Subcutaneous abdominal adipose tissue (tissue), 5 donors: Measurements from ENCODE around the gene FSTL4.

ENCODE experiments used
- H3K27ac ChIP-seq: one replicate; pipeline ENCODE4 v1.7.0; 2013; ENCODE audit warnings: low read depth, mild to moderate bottlenecking, inconsistent platforms, low read length, moderate library complexity
- H3K27me3 ChIP-seq, 5 donors: one replicate each; pipeline ENCODE4 v1.7.0; 2013; ENCODE audit warnings: low read length in 5 of 5, inconsistent platforms in 1 of 5; ENCODE audit not compliant: control insufficient read depth in 5 of 5, insufficient read depth in 4 of 5
- H3K36me3 ChIP-seq, 5 donors: one replicate each; pipeline ENCODE4 v1.7.0; 2013; ENCODE audit warnings: low read length in 5 of 5; ENCODE audit not compliant: control insufficient read depth in 5 of 5, insufficient read depth in 5 of 5
- H3K4me1 ChIP-seq, 5 donors: one replicate each; pipeline ENCODE4 v1.7.0; 2013; ENCODE audit warnings: low read length in 5 of 5, mild to moderate bottlenecking in 3 of 5, moderate library complexity in 1 of 5; ENCODE audit not compliant: control insufficient read depth in 5 of 5, insufficient read depth in 5 of 5
- H3K4me3 ChIP-seq, 5 donors: one replicate each; pipeline ENCODE4 v1.7.0; 2013; ENCODE audit warnings: low read length in 5 of 5, low read depth in 1 of 5
- H3K9ac ChIP-seq, 5 donors: one replicate each; pipeline ENCODE4 v1.7.0; 2013; ENCODE audit warnings: low read length in 5 of 5, mild to moderate bottlenecking in 4 of 5, moderate library complexity in 3 of 5
- H3K9me3 ChIP-seq, 5 donors: one replicate each; pipeline ENCODE4 v1.7.0; 2013; ENCODE audit warnings: low read length in 5 of 5; ENCODE audit not compliant: control insufficient read depth in 5 of 5
- donor health status: healthy.
- donor health status: healthy.
- donor health status: healthy.
- donor health status: healthy.
- donor health status: healthy.

Gene FSTL4

GRCh38 chr5:133524666-133525065 is 87.7 kb downstream of the FSTL4 start:
- Histone ChIP-seq H3K36me3 (no peaks in the 10 kb centered on the region), H3K27me3 (peaks cover 0 to 17% (median 4%) of the 10 kb centered on the region in 5 donors)

GRCh38 chr5:133523961-133524586 is 88.3 kb downstream of the FSTL4 start:
- H3K4me1 ChIP-seq = no peaks in the 10 kb centered on the region

More at GRCh38 chr5:133524666-133525065, 87.7 kb downstream of the FSTL4 start:
- Histone ChIP-seq H3K27ac (no peak overlapping the region), H3K9me3 (no peaks in the 10 kb centered on the region), H3K4me1 (no peaks in the 10 kb centered on the region), H3K9ac (no peak overlapping the region), H3K4me3 (no peak overlapping the region)

GRCh38 chr5:133523013-133523658 is 89.2 kb downstream of the FSTL4 start:
- H3K36me3 ChIP-seq = no peaks in the 10 kb centered on the region
- H3K27me3 ChIP-seq = peaks cover 0 to 17% (median 5%) of the 10 kb centered on the region in 5 donors
- H3K27ac ChIP-seq = no peak overlapping the region
- no peaks in the 10 kb centered on the region for H3K9me3 ChIP-seq
- H3K9ac ChIP-seq = no peak overlapping the region
- H3K4me3 ChIP-seq = no peak overlapping the region
- no peaks in the 10 kb centered on the region for H3K4me1 ChIP-seq

More at GRCh38 chr5:133523961-133524586, 88.3 kb downstream of the FSTL4 start:
- H3K36me3 ChIP-seq = no peaks in the 10 kb centered on the region
- no peak overlapping the region for H3K27ac ChIP-seq
- no peak overlapping the region for H3K9ac ChIP-seq
- no peaks in the 10 kb centered on the region for H3K9me3 ChIP-seq
- peaks cover 0 to 17% (median 4%) of the 10 kb centered on the region in 5 donors for H3K27me3 ChIP-seq
- H3K4me3 ChIP-seq = no peak overlapping the region

GRCh38 chr5:133521801-133522200 is 90.5 kb downstream of the FSTL4 start:
- Histone ChIP-seq H3K36me3 (no peaks in the 10 kb centered on the region), H3K9ac (no peak overlapping the region), H3K4me1 (no peaks in the 10 kb centered on the region), H3K4me3 (no peak overlapping the region), H3K27me3 (peaks cover 0 to 17% (median 5%) of the 10 kb centered on the region in 5 donors), H3K9me3 (no peaks in the 10 kb centered on the region), H3K27ac (no peak overlapping the region)

- Histone ChIP-seq H3K27me3 (peaks cover 0 to 17% (median 5%) of the 10 kb centered on the region in 5 donors), H3K4me1 (no peaks in the 10 kb centered on the region), H3K9ac (no peak overlapping the region), H3K9me3 (no peaks in the 10 kb centered on the region), H3K27ac (no peak overlapping the region), H3K4me3 (no peak overlapping the region), H3K36me3 (no peaks in the 10 kb centered on the region)
These were observed 91.2 kb downstream of the FSTL4 start for GRCh38 chr5:133520991-133521706.

GRCh38 chr5:133520062-133520461 is 92.3 kb downstream of the FSTL4 start:
- no peaks in the 10 kb centered on the region for H3K9me3 ChIP-seq
- H3K9ac ChIP-seq = no peak overlapping the region
- H3K4me1 ChIP-seq = no peaks in the 10 kb centered on the region
- H3K4me3 ChIP-seq = no peak overlapping the region
- peaks cover 0 to 11% (median 4%) of the 10 kb centered on the region in 5 donors for H3K27me3 ChIP-seq
- H3K27ac ChIP-seq = no peak overlapping the region
- H3K36me3 ChIP-seq = no peaks in the 10 kb centered on the region

- H3K4me3 ChIP-seq = no peak overlapping the region
- no peaks in the 10 kb centered on the region for H3K4me1 ChIP-seq
- H3K9ac ChIP-seq = no peak overlapping the region
- H3K27me3 ChIP-seq = peaks cover 0 to 11% (median 0%) of the 10 kb centered on the region in 5 donors
- H3K36me3 ChIP-seq = no peaks in the 10 kb centered on the region
- no peaks in the 10 kb centered on the region for H3K9me3 ChIP-seq
- H3K27ac ChIP-seq = no peak overlapping the region
These were observed 93.2 kb downstream of the FSTL4 start for GRCh38 chr5:133519191-133519590.

- Histone ChIP-seq H3K27ac (no peak overlapping the region), H3K27me3 (peaks cover 0 to 10% (median 3%) of the 10 kb centered on the region in 5 donors), H3K9me3 (no peaks in the 10 kb centered on the region), H3K9ac (no peak overlapping the region), H3K4me3 (no peak overlapping the region), H3K36me3 (no peaks in the 10 kb centered on the region), H3K4me1 (peaks cover 0 to 5% (median 0%) of the 10 kb centered on the region in 5 donors)
These were observed 97.9 kb downstream of the FSTL4 start for GRCh38 chr5:133514456-133514855.

GRCh38 chr5:133512896-133513295 is 99.4 kb downstream of the FSTL4 start:
- H3K9me3 ChIP-seq = no peaks in the 10 kb centered on the region

More at GRCh38 chr5:133512896-133513295, 99.4 kb downstream of the FSTL4 start:
- H3K4me3 ChIP-seq = no peak overlapping the region
- H3K9ac ChIP-seq = no peak overlapping the region
- H3K4me1 ChIP-seq = peaks cover 0 to 6% (median 0%) of the 10 kb centered on the region in 5 donors
- no peak overlapping the region for H3K27ac ChIP-seq
- H3K36me3 ChIP-seq = no peaks in the 10 kb centered on the region
- H3K27me3 ChIP-seq = peaks cover 0 to 5% (median 3%) of the 10 kb centered on the region in 5 donors
